OCI-LY7 (cell line): ENCODE data around the gene LRP1B.

ENCODE experiments used
- EZH2phosphoT487 ChIP-seq: fragments of 200-600 bp; sonication (generic); IDR thresholded peaks from 2 replicates; pipeline ENCODE4 v1.6.1; 2018; ENCODE audit warnings: low read depth, borderline replicate concordance, mild to moderate bottlenecking, mixed run types, antibody characterized with exemption, low read length, moderate library complexity, mixed read lengths
- TF ChIP-seq, protein P1 (sequence below): fragments of 200-600 bp; sonication (generic); conservative IDR thresholded peaks from 2 replicates; pipeline ENCODE4 v1.5.1; 2014; ENCODE audit warnings: mild to moderate bottlenecking, antibody characterized with exemption, low read length, moderate library complexity, mixed read lengths

DNA sequence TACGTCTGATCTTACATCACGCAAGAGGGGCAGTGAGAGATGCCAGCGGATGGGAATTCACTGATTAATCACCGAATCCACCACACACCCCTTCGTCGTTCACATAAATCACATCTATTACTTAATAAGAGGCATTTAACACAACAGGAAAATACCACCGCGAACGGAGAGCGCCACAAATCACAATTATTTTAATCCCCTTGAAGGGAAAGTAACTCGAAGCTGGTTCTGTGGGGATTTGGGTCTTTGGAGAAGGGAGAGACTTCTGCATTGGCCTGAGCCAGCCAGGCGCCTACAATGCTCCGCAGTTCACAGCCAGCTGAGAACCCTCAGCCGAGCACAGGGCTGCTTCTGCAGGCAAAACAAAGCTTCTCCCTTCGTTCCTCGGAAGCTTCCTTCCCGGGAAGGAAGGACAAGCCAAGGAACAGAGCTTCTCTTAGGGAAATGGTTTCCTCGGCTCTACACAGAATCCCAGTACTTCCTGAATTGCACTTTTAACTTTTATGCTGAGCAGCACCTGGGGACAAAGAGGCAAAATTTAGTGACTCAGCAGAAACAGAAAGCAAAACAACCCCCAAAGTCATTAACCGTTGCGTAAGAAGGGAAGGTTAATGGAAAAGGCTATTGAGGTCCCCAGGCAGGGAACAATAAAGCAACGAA lies at the start of gene LRP1B:
- TF ChIP-seq, protein P1, sequence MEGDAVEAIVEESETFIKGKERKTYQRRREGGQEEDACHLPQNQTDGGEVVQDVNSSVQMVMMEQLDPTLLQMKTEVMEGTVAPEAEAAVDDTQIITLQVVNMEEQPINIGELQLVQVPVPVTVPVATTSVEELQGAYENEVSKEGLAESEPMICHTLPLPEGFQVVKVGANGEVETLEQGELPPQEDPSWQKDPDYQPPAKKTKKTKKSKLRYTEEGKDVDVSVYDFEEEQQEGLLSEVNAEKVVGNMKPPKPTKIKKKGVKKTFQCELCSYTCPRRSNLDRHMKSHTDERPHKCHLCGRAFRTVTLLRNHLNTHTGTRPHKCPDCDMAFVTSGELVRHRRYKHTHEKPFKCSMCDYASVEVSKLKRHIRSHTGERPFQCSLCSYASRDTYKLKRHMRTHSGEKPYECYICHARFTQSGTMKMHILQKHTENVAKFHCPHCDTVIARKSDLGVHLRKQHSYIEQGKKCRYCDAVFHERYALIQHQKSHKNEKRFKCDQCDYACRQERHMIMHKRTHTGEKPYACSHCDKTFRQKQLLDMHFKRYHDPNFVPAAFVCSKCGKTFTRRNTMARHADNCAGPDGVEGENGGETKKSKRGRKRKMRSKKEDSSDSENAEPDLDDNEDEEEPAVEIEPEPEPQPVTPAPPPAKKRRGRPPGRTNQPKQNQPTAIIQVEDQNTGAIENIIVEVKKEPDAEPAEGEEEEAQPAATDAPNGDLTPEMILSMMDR, result no peak
- no peak for TF ChIP-seq EZH2phosphoT487
